Dermis blood vessel endothelial cell (primary cell): ENCODE data around the gene AGAP3. TPM values are rescaled to one million over a fixed set of nuclear protein-coding genes. Genes with fewer than 3 reads are reported as not detected.

Source experiments
- DNase-seq: peaks from one replicate; pipeline ENCODE4 v3.0.0; 2010
- total RNA-seq: library from RNA; depleted of rRNA; stranded (reverse); fragments of >200 nt; gene quantifications from 2 replicates; pipeline ENCODE4 v1.2.3, GENCODE V29; 2014

AGAP3 gene
- total RNA-seq, 1 donor from 2014 or later: 142 TPM

GRCh38 chr7:151187409-151188251 lies 101.4 kb downstream of the AGAP3 start:
- DNase-seq: no peak

- no peak for DNase-seq
Observed at GRCh38 chr7:151188252-151188542, 101.9 kb downstream of the AGAP3 start.

- no peak for DNase-seq
Observed at GRCh38 chr7:151189038-151189437, 102.8 kb downstream of the AGAP3 start.

GRCh38 chr7:151191544-151191943 lies 105.3 kb downstream of the AGAP3 start:
- no peak for DNase-seq

GRCh38 chr7:151192002-151192539 lies 105.8 kb downstream of the AGAP3 start:
- DNase-seq: no peak

- DNase-seq: no peak
Observed at GRCh38 chr7:151193203-151193978, 107.1 kb downstream of the AGAP3 start.

Other genes starting within 250 kb of the AGAP3 start
- not detected in 2 replicates for gene AOC1, start 234.0 kb upstream of the AGAP3 start, total RNA-seq
- gene KCNH2, start 108.2 kb upstream of the AGAP3 start, total RNA-seq: under 0.01 TPM in 1 of 2 replicates, not detected in the other
- gene NOS3, start 95.5 kb upstream of the AGAP3 start, total RNA-seq: 33.4 and 103 TPM in 2 replicates
- gene ATG9B, start 62.0 kb upstream of the AGAP3 start, total RNA-seq: 0.28 TPM in 1 of 2 replicates, not detected in the other
- gene ABCB8, start 58.0 kb upstream of the AGAP3 start, total RNA-seq: 20.4 and 38.2 TPM in 2 replicates
- gene ASIC3, start 37.9 kb upstream of the AGAP3 start, total RNA-seq: 0.42 TPM in 1 of 2 replicates, not detected in the other
- gene CDK5, start 28.6 kb upstream of the AGAP3 start, total RNA-seq: 14.1 and 17.6 TPM in 2 replicates
- 93.6 and 113 TPM in 2 replicates for gene SLC4A2, start 26.9 kb upstream of the AGAP3 start, total RNA-seq
- gene FASTK, start 5.7 kb upstream of the AGAP3 start, total RNA-seq: 67.0 and 69.6 TPM in 2 replicates
- 28.4 and 35.6 TPM in 2 replicates for gene TMUB1, start 3.0 kb upstream of the AGAP3 start, total RNA-seq
- gene GBX1, start 81.2 kb downstream of the AGAP3 start, total RNA-seq: not detected in 2 replicates
- not detected in 2 replicates for gene ASB10, start 100.8 kb downstream of the AGAP3 start, total RNA-seq
- not detected in 2 replicates for gene H2BK1, start 124.0 kb downstream of the AGAP3 start, total RNA-seq
- 74.6 and 76.2 TPM in 2 replicates for gene ABCF2, start 140.7 kb downstream of the AGAP3 start, total RNA-seq
- gene CHPF2, start 146.0 kb downstream of the AGAP3 start, total RNA-seq: 49.9 and 66.1 TPM in 2 replicates
- 0.85 and 2.0 TPM in 2 replicates for gene SMARCD3, start 162.2 kb downstream of the AGAP3 start, total RNA-seq